SK-N-SH (cell line): Measurements from ENCODE around the gene CFAP58. TPM values are rescaled to one million over a fixed set of nuclear protein-coding genes. Genes with fewer than 3 reads are reported as not detected.

Experiments used
- CTCF ChIA-PET: fragments of 300-600, 350-600 bp; formaldehyde crosslinking; extraction: SDS; loops from one replicate; lab custom pipeline; 2021; lab: Yijun Ruan, JAX
- POLR2A ChIA-PET: fragments of 350-600 bp; sonication (Branson Sonifier 250); formaldehyde crosslinking; extraction: SDS; loops from one replicate; lab custom pipeline; 2020; ENCODE audit warnings: antibody characterized with exemption, inconsistent platforms; lab: Yijun Ruan, JAX
- DNase-seq: peaks from one replicate; pipeline ENCODE4 v3.0.0; 2012
- H2AFZ ChIP-seq: fragments of 200-600 bp; sonication (generic); 2 replicates; pipeline ENCODE4 v1.8.1; 2016; ENCODE audit warnings: antibody characterized with exemption, mild to moderate bottlenecking, low read depth
- H3F3A ChIP-seq: fragments of 200-600 bp; sonication (generic); replicated peaks from 2 replicates; pipeline ENCODE3; 2016; ENCODE audit warnings: antibody characterized with exemption, mild to moderate bottlenecking; ENCODE audit not compliant: insufficient read depth
- H3K27ac ChIP-seq, 2 experiments: fragments of 200-500 bp in 1 of 2; fragments of 200-600 bp in 1 of 2; sonication (Bioruptor generic) in 1 of 2; sonication (generic), shearing (Covaris generic) in 1 of 2; 2 replicates each; pipeline versions ENCODE4 v1.5.1 to v1.6.1; 2014 to 2016; ENCODE audit warnings: low read depth in 2 of 2, inconsistent platforms in 1 of 2, low read length in 1 of 2, mild to moderate bottlenecking in 1 of 2, mixed read lengths in 1 of 2
- H3K27me3 ChIP-seq: fragments of 200-600 bp; sonication (generic), shearing (Covaris generic); 2 replicates; pipeline ENCODE4 v1.6.1; 2016; ENCODE audit warnings: mixed run types; ENCODE audit not compliant: insufficient read depth
- H3K36me3 ChIP-seq, 2 experiments: fragments of 200-500 bp in 1 of 2; fragments of 200-600 bp in 1 of 2; sonication (Bioruptor generic) in 1 of 2; sonication (generic) in 1 of 2; replicated peaks in 1 of 2; 2 replicates each; pipeline versions ENCODE3 to v1.5.1; 2014 to 2016; ENCODE audit warnings: low read length in 1 of 2, mild to moderate bottlenecking in 1 of 2; ENCODE audit not compliant: insufficient read depth in 2 of 2, control insufficient read depth in 1 of 2
- H3K4me1 ChIP-seq, 2 experiments: fragments of 200-500 bp in 1 of 2; fragments of 200-600 bp in 1 of 2; sonication (Bioruptor generic) in 1 of 2; sonication (generic), shearing (Covaris generic) in 1 of 2; 2 replicates each; pipeline versions ENCODE4 v1.5.1 to v1.6.1; 2014 to 2016; ENCODE audit warnings: low read depth in 1 of 2, low read length in 1 of 2, mixed run types in 1 of 2; ENCODE audit not compliant: insufficient read depth in 2 of 2, control insufficient read depth in 1 of 2
- H3K4me2 ChIP-seq: fragments of 200-600 bp; sonication (generic), shearing (Covaris generic); 2 replicates; pipeline ENCODE4 v1.6.1; 2017; ENCODE audit warnings: mixed run types
- H3K4me3 ChIP-seq, 2 experiments: fragments of 200-500 bp in 1 of 2; fragments of 200-600 bp in 1 of 2; sonication (Bioruptor generic) in 1 of 2; sonication (generic), shearing (Covaris generic) in 1 of 2; 2 replicates each; pipeline versions ENCODE4 v1.5.1 to v1.8.1; 2014 to 2016; ENCODE audit warnings: low read depth in 2 of 2, inconsistent platforms in 1 of 2, low read length in 1 of 2, mild to moderate bottlenecking in 1 of 2, mixed read lengths in 1 of 2, moderate library complexity in 1 of 2
- H3K79me2 ChIP-seq: fragments of 200-600 bp; sonication (generic); 2 replicates; pipeline ENCODE4 v1.8.1; 2017; ENCODE audit warnings: mild to moderate bottlenecking; ENCODE audit not compliant: insufficient read depth
- H3K9ac ChIP-seq: fragments of 200-600 bp; sonication (generic); 2 replicates; pipeline ENCODE4 v1.6.1; 2017; ENCODE audit warnings: mixed run types
- H3K9me2 ChIP-seq: fragments of 200-600 bp; sonication (generic); 2 replicates; pipeline ENCODE4 v1.6.1; 2017; ENCODE audit warnings: mixed run types
- H3K9me3 ChIP-seq: fragments of 200-600 bp; sonication (generic); 2 replicates; pipeline ENCODE4 v1.6.1; 2017; ENCODE audit warnings: mixed run types, mild to moderate bottlenecking, moderate library complexity
- H4K20me1 ChIP-seq: fragments of 200-600 bp; sonication (generic); 2 replicates; pipeline ENCODE4 v1.6.1; 2017; ENCODE audit warnings: mild to moderate bottlenecking, mixed run types; ENCODE audit not compliant: insufficient read depth
- CHD2 ChIP-seq: fragments of 150-350 bp; IDR thresholded peaks from 2 replicates; pipeline ENCODE4 v1.6.1; 2018; ENCODE audit warnings: low read length; ENCODE audit not compliant: partially characterized antibody
- EP300 ChIP-seq, 2 experiments: IDR thresholded peaks; 2 replicates each; pipeline versions ENCODE4 v1.4.0 to v1.6.1; 2012; ENCODE audit warnings: borderline replicate concordance in 1 of 2, low read depth in 1 of 2, low read length in 1 of 2
- EZH2phosphoT487 ChIP-seq: fragments of 200-600 bp; sonication (generic); IDR thresholded peaks from 2 replicates; pipeline ENCODE4 v1.6.1; 2017; ENCODE audit warnings: low read depth, mixed run types, mild to moderate bottlenecking, antibody characterized with exemption, moderate library complexity, borderline replicate concordance
- FOSL2 ChIP-seq: IDR thresholded peaks from 2 replicates; pipeline ENCODE4 v1.4.0; 2012; ENCODE audit warnings: low read depth, mild to moderate bottlenecking, moderate library complexity, borderline replicate concordance
- JUND ChIP-seq: IDR thresholded peaks from 2 replicates; pipeline ENCODE4 v1.4.0; 2012
- RCOR1 ChIP-seq: fragments of 150-350 bp; IDR thresholded peaks from 2 replicates; pipeline ENCODE4 v1.6.1; 2017; ENCODE audit warnings: antibody characterized with exemption, low read length
- RXRA ChIP-seq: IDR thresholded peaks from 2 replicates; pipeline ENCODE4 v1.4.0; 2012; ENCODE audit warnings: low read depth, mild to moderate bottlenecking, borderline replicate concordance
- SMC3 ChIP-seq: IDR thresholded peaks from 2 replicates; pipeline ENCODE4 v1.6.1; 2012; ENCODE audit warnings: low read depth, low read length, improper control_type of control experiment
- TCF12 ChIP-seq: IDR thresholded peaks from 2 replicates; pipeline ENCODE4 v1.4.0; 2012
- WGBS: methylation state at CpG from one replicate; pipeline ENCODE4 v1.1.6; 2017; ENCODE audit warnings: low lambda C conversion rate; 5-methylcytosine and 5-hydroxymethylcytosine counted together
- polyA plus RNA-seq, 3 experiments: library from polyadenylated mRNA; depleted of rRNA; stranded (reverse); fragments of >200 nt; gene quantifications; 2 replicates each; pipeline ENCODE4 v1.2.3, GENCODE V29; 2012

CFAP58 gene
- polyA plus RNA-seq, 1 of the 3 experiments (the other 2 are of a cell fraction), result 0.38 TPM

- ChIA-PET POLR2A (no interaction called here), CTCF (interaction anchor here (0.7 to 4.3 kb wide), 5 partner anchors 9 to 429 kb away, joined by 3 to 21 read pairs (median 8); partner anchors contain the start of gene CFAP58)
- Histone ChIP-seq H3K9me3 (no peaks in the 10 kb centered on the region), H2AFZ (no peak overlapping the region), H3K27me3 (no peaks in the 10 kb centered on the region), H3K9ac (peak overlapping the region; percentile 83), H3K36me3 (no peaks in the 10 kb centered on the region), H3K79me2 (peaks cover 87% of the 10 kb centered on the region), H3F3A (peaks cover 55% of the 10 kb centered on the region), H4K20me1 (peaks cover 18% of the 10 kb centered on the region), H3K4me2 (peak overlapping the region; percentile 69), H3K4me1 (peaks cover 48 to 69% of the 10 kb centered on the region in 2 experiments), H3K27ac (peak overlapping the region; percentile 80 to 96)
- WGBS, result 22% methylated on average over 8 of the region's 8 CpGs
- no peak for DNase-seq
- no peak for TF ChIP-seq CHD2
- TF ChIP-seq TCF12, result peak; percentile 26; the same call in 1 of the 2 replicates
- TF ChIP-seq RXRA, result peak; percentile 53; the same call in 1 of the 2 replicates
- no peak for TF ChIP-seq EP300 (IDR thresholded peaks at IDR 0.05; ENCODE audit: borderline replicate concordance in 1 of 2, low read depth in 1 of 2, low read length in 1 of 2)
- TF ChIP-seq SMC3, result no peak
- TF ChIP-seq, all 33 proteins: peak for 2
- no peaks in the 10 kb centered on the region for H3K9me2 ChIP-seq
- H3K4me3 ChIP-seq, result no peak overlapping the region
Observed at GRCh38 chr10:104330168-104331110, 23.2 kb upstream of the CFAP58 start.

GRCh38 chr10:104331208-104331838, 22.3 kb upstream of the CFAP58 start:
- no peak for DNase-seq
- Histone ChIP-seq H3K9ac (peak overlapping the region; percentile 83), H3K9me3 (no peaks in the 10 kb centered on the region), H4K20me1 (peaks cover 25% of the 10 kb centered on the region), H3K4me3 (no peak overlapping the region), H2AFZ (no peak overlapping the region), H3K36me3 (no peaks in the 10 kb centered on the region), H3K4me1 (peaks cover 52 to 69% of the 10 kb centered on the region in 2 experiments), H3K79me2 (peaks cover 87% of the 10 kb centered on the region), H3K27me3 (no peaks in the 10 kb centered on the region), H3F3A (peaks cover 55% of the 10 kb centered on the region), H3K9me2 (no peaks in the 10 kb centered on the region), H3K4me2 (peak overlapping the region; percentile 69), H3K27ac (peak overlapping the region; percentile 64 to 96)
- peak; percentile 61 for TF ChIP-seq JUND
- peak; percentile 53 for TF ChIP-seq TCF12
- TF ChIP-seq RCOR1, result no peak
- TF ChIP-seq EZH2phosphoT487, result no peak
- peak; percentile 59; the same call in 1 of the 2 replicates for TF ChIP-seq FOSL2
- ChIA-PET CTCF (interaction anchor here (0.6 to 2.3 kb wide), 3 partner anchors 10 to 25 kb away, joined by 3 to 8 read pairs (median 6); partner anchors contain the start of gene CFAP58), POLR2A (no interaction called here)
- 64% methylated on average over 9 of the region's 9 CpGs for WGBS
